Activated naive CD4-positive, alpha-beta T cell treated with anti-CD3 and anti-CD28 coated beads, Interleukin-2, amount 50 U/mL, for 24 hours (primary cell): ENCODE data around the gene HAP1.
A peak's percentile ranks its signal among the peaks of the same experiment; 100 is the strongest.
"Not testable (repeated sequence)": the region's sequence is repeated elsewhere in the genome, so short reads cannot be mapped to it uniquely, and the experiment has no call there.

Experiments
- H3K27ac Mint-ChIP-seq: one replicate; pipeline ENCODE4 v1.8.0; 2021; ENCODE audit warnings: mild to moderate bottlenecking, mixed read lengths
- H3K27me3 Mint-ChIP-seq: one replicate; pipeline ENCODE4 v1.8.0; 2021; ENCODE audit warnings: mixed read lengths
- H3K36me3 Mint-ChIP-seq: one replicate; pipeline ENCODE4 v1.8.0; 2021; ENCODE audit warnings: mixed read lengths
- H3K4me1 Mint-ChIP-seq: one replicate; pipeline ENCODE4 v1.8.0; 2021; ENCODE audit warnings: mixed read lengths
- H3K4me3 Mint-ChIP-seq: one replicate; pipeline ENCODE4 v1.8.0; 2021; ENCODE audit warnings: mild to moderate bottlenecking, mixed read lengths
- H3K9me3 Mint-ChIP-seq: one replicate; pipeline ENCODE4 v1.8.0; 2021; ENCODE audit warnings: mixed read lengths

Gene HAP1

GRCh38 chr17:41678411-41678906 lies 56.0 kb downstream of the HAP1 start:
- H3K27me3 Mint-ChIP-seq, result no peaks in the 10 kb centered on the region
- H3K36me3 Mint-ChIP-seq, result peaks cover 2% of the 10 kb centered on the region
- H3K9me3 Mint-ChIP-seq, result no peaks in the 10 kb centered on the region
- H3K27ac Mint-ChIP-seq, result peak overlapping the region; percentile 99
- H3K4me3 Mint-ChIP-seq, result peak overlapping the region; percentile 92
- peaks cover 39% of the 10 kb centered on the region for H3K4me1 Mint-ChIP-seq

- no peak overlapping the region for H3K27ac Mint-ChIP-seq
- peaks cover 2% of the 10 kb centered on the region for H3K36me3 Mint-ChIP-seq
- peaks cover 51% of the 10 kb centered on the region for H3K4me1 Mint-ChIP-seq
- no peaks in the 10 kb centered on the region for H3K27me3 Mint-ChIP-seq
- no peak overlapping the region for H3K4me3 Mint-ChIP-seq
- H3K9me3 Mint-ChIP-seq, result no peaks in the 10 kb centered on the region
Measured at GRCh38 chr17:41676058-41676419, 58.4 kb downstream of the HAP1 start.

- H3K27me3 Mint-ChIP-seq, H3K27ac Mint-ChIP-seq, H3K9me3 Mint-ChIP-seq, H3K36me3 Mint-ChIP-seq, H3K4me3 Mint-ChIP-seq: not testable (repeated sequence)
- H3K4me1 Mint-ChIP-seq, result peaks cover 52% of the 10 kb centered on the region
Measured at GRCh38 chr17:41675157-41676057, 59.0 kb downstream of the HAP1 start.
